GM12892 (cell line): Measurements from ENCODE around the gene TMEM235.

Source experiments
- POLR2A ChIP-seq: IDR thresholded peaks from 2 replicates; pipeline ENCODE4 v1.6.1; 2011; ENCODE audit warnings: low read depth, low read length, control low read depth
- POLR2AphosphoS5 ChIP-seq: IDR thresholded peaks from 2 replicates; pipeline ENCODE4 v1.6.1; 2011; ENCODE audit warnings: low read depth, low read length, control low read depth

GRCh38 chr17:78255029-78255656 lies 23.7 kb downstream of the TMEM235 start:
- TF ChIP-seq POLR2A, result no peak
- TF ChIP-seq POLR2AphosphoS5, result no peak
